Hepatocyte (in vitro differentiated cells): ENCODE data around the gene ESRRG.

Experiments
- CTCF ChIP-seq: fragments of 200-600 bp; sonication (generic); IDR thresholded peaks from 2 replicates; pipeline ENCODE4 v1.5.1; 2016; ENCODE audit warnings: antibody characterized with exemption, mild to moderate bottlenecking; ENCODE audit not compliant: poor library complexity
- EZH2 ChIP-seq: fragments of 200-600 bp; sonication (generic); IDR thresholded peaks from 2 replicates; pipeline ENCODE4 v1.6.1; 2016; ENCODE audit warnings: antibody characterized with exemption, mild to moderate bottlenecking, borderline replicate concordance

- TF ChIP-seq CTCF (no peak), EZH2 (no peak)
Observed at GRCh38 chr1:216475659-216476276, 247.5 kb downstream of the ESRRG start.
